Middle frontal gyrus (tissue), 1 donor: Measurements from ENCODE around the gene KCTD10.
"Not testable (repeated sequence)": the region's sequence is repeated elsewhere in the genome, so short reads cannot be mapped to it uniquely, and the experiment has no call there.

Source experiments
- DNase-seq: peaks from one replicate; pipeline ENCODE4 v3.0.0-alpha.2; 2015; ENCODE audit warnings: low spot score; ENCODE audit errors: extremely low spot score

KCTD10 gene

GRCh38 chr12:109422251-109422650 is 54.8 kb downstream of the KCTD10 start:
- DNase-seq, result no peak

- DNase-seq, result no peak
Observed at GRCh38 chr12:109421355-109422087, 55.6 kb downstream of the KCTD10 start.

GRCh38 chr12:109418848-109419480 is 58.1 kb downstream of the KCTD10 start:
- no peak for DNase-seq

DNA sequence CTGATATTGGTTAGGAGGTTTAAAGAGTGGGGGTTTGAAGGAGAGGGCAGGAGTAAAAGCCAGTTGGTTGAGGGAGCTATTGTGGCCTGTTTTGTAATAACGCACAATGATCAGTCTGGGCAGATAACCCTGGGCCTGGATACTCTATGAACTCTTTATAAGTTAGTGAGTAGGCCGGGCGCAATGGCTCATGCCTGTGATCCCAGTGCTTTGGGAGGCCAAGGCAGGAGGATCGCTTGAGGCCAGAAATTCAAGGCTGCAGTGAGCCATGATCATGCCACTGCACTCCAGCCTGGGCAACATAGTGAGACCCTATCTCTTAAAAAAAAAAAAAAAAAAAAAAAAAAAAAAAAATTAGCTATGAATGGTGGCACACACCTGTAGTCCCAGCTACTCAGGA is 71.0 kb downstream of the KCTD10 start:
- DNase-seq, result not testable (repeated sequence)

DNA sequence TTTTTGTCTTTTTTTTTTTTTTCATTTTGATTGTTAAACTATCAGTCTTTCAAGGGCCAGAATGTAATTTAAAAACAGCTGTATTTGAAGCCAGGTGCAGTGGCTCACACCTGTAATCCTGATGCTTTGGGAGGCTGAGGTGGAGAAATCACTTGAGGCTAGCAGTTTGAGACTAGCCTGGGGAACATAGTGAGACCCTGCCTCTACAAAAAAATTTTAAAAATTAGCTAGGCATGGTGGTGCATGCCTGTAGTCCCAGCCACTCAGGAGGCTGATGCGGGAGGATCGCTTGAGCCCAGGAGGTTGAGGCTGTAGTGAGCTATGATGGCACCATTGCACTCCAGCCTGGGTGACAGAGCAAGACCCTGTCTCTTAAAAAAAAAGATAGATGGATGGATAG is 72.3 kb downstream of the KCTD10 start:
- DNase-seq, result not testable (repeated sequence)
